Right atrium auricular region (tissue), 2 donors: ENCODE results near the gene RHBDD2. TPM values are rescaled to one million over a fixed set of nuclear protein-coding genes. Genes with fewer than 3 reads are reported as not detected.
A peak's percentile ranks its signal among the peaks of the same experiment; 100 is the strongest.
"Not testable (repeated sequence)": the region's sequence is repeated elsewhere in the genome, so short reads cannot be mapped to it uniquely, and the experiment has no call there.

Experiments
- DNase-seq: peaks from one replicate; pipeline ENCODE4 v3.0.0-alpha.2; 2019; ENCODE audit warnings: low spot score
- H3K27ac ChIP-seq, 2 donors: fragments of 200-600 bp; sonication (generic); 1 replicate in 1 of 2; 2 replicates in 1 of 2; pipeline ENCODE4 v1.5.1; 2016 to 2019
- H3K27me3 ChIP-seq, 2 donors: fragments of 200-600 bp; sonication (generic); one replicate each; pipeline versions ENCODE4 v1.5.1 to v1.6.0; 2017 to 2019
- H3K36me3 ChIP-seq: fragments of 200-600 bp; sonication (generic); one replicate; pipeline ENCODE4 v1.5.1; 2016
- H3K4me1 ChIP-seq, 2 donors: fragments of 200-600 bp; sonication (generic); one replicate each; pipeline versions ENCODE4 v1.5.1 to v1.6.0; 2017 to 2019
- H3K4me3 ChIP-seq, 2 donors: fragments of 200-600 bp; sonication (generic); 1 replicate in 1 of 2; 2 replicates in 1 of 2; pipeline ENCODE4 v1.5.1; 2017 to 2019; ENCODE audit warnings: mild to moderate bottlenecking in 1 of 2, moderate library complexity in 1 of 2
- H3K9me3 ChIP-seq, 2 donors: fragments of 200-600 bp; sonication (generic); one replicate each; pipeline ENCODE4 v1.5.1; 2019
- total RNA-seq, 2 donors: library from RNA; depleted of rRNA; stranded (reverse); fragments of >200 nt; gene quantifications; one replicate each; pipeline ENCODE4 v1.1.0, GENCODE V29; 2016
- TF ChIP-seq, protein P1 (sequence below), 2 donors: fragments of 200-600 bp; sonication (generic); IDR thresholded peaks; one replicate each; pipeline ENCODE4 v1.5.1; 2019; ENCODE audit warnings: antibody characterized with exemption in 2 of 2

RHBDD2 gene
- total RNA-seq, 2 donors from 2014 or later: 43.5 to 60.0 TPM

DNA sequence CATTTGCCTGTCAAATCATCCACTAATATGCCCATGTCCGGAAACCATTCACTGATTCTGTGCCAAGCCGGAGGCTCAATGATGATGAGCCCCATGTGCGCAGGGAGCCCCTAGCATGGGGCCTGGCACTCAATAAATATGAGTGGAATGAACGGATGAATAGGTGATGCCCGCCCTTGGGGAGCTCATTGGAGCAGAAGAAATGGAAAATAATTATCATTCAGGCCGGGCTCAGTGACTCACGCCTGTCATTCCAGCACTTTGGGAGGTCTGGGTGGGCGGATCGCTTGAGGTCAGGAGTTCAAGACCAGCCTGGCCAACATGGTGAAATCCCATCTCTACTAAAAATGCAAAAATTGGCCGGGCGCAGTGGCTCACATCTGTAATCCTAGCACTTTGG, 11.0 kb downstream of the RHBDD2 start:
- DNase-seq: no peak
- Histone ChIP-seq H3K4me3 (no peak overlapping the region), H3K36me3 (peaks cover 31% of the 10 kb centered on the region), H3K9me3 (no peaks in the 10 kb centered on the region), H3K4me1 (peaks cover 0 to 6% of the 10 kb centered on the region in 2 donors), H3K27ac (no peak overlapping the region), H3K27me3 (no peaks in the 10 kb centered on the region)
- TF ChIP-seq, protein P1, sequence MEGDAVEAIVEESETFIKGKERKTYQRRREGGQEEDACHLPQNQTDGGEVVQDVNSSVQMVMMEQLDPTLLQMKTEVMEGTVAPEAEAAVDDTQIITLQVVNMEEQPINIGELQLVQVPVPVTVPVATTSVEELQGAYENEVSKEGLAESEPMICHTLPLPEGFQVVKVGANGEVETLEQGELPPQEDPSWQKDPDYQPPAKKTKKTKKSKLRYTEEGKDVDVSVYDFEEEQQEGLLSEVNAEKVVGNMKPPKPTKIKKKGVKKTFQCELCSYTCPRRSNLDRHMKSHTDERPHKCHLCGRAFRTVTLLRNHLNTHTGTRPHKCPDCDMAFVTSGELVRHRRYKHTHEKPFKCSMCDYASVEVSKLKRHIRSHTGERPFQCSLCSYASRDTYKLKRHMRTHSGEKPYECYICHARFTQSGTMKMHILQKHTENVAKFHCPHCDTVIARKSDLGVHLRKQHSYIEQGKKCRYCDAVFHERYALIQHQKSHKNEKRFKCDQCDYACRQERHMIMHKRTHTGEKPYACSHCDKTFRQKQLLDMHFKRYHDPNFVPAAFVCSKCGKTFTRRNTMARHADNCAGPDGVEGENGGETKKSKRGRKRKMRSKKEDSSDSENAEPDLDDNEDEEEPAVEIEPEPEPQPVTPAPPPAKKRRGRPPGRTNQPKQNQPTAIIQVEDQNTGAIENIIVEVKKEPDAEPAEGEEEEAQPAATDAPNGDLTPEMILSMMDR (IDR thresholded peaks at IDR 0.05): no peak

DNA sequence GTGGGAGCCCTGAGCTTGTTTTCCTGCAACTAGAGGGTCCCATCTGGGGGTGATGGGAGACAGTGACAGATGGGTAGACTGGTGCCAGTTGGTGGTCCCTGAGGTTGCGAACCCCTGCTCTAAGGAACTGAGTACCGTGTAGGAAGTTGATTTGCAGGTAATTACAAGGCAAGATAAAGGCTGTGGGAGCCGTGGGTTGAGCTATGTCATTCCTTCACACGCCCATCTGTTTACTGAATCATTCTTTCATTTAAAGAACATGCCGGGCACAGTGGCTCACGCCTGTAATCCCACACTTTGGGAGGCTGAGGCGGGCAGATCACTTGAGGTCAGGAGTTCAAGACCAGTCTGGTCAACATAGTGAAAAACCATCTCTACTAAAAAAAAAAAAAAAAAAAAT, 12.4 kb downstream of the RHBDD2 start:
- not testable (repeated sequence) for H3K4me1 ChIP-seq, H3K27ac ChIP-seq, H3K9me3 ChIP-seq, H3K4me3 ChIP-seq, H3K27me3 ChIP-seq, DNase-seq
- peaks cover 19% of the 10 kb centered on the region for H3K36me3 ChIP-seq

DNA sequence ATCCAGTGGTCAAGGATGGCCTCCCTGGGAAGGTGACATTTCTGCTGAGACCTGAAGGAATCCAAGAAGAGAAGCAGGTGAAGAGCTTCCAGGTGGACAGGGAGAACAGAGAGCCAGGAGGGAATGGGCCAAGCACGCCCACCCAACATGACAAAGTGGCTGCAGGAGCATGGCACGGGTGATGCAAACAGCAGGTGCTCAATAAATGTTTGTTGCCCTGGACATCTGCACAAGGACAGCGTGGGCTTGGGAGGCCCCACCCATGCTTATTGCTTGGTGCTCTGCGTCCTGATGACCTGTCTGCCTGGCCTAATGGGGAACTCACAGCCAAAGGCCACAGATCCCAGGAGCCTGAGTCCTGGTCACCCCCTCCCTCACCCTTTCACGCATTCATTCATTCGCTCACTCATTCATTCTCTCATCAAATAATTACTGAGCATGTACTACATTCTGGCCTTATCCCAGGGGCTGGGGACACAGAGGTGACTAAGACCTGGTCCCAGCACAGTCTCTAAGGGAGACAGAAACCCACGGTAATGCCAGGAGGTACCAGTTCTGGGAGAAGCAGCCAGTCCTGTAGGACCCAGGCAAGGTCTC, 13.1 kb downstream of the RHBDD2 start:
- peaks cover 0 to 6% of the 10 kb centered on the region in 2 donors for H3K4me1 ChIP-seq
- H3K4me3 ChIP-seq: no peak overlapping the region
- H3K9me3 ChIP-seq: no peaks in the 10 kb centered on the region
- H3K36me3 ChIP-seq: peaks cover 13% of the 10 kb centered on the region
- TF ChIP-seq, protein P1 (IDR thresholded peaks at IDR 0.05): no peak
- no peak for DNase-seq
- no peak overlapping the region for H3K27ac ChIP-seq
- no peaks in the 10 kb centered on the region for H3K27me3 ChIP-seq

DNA sequence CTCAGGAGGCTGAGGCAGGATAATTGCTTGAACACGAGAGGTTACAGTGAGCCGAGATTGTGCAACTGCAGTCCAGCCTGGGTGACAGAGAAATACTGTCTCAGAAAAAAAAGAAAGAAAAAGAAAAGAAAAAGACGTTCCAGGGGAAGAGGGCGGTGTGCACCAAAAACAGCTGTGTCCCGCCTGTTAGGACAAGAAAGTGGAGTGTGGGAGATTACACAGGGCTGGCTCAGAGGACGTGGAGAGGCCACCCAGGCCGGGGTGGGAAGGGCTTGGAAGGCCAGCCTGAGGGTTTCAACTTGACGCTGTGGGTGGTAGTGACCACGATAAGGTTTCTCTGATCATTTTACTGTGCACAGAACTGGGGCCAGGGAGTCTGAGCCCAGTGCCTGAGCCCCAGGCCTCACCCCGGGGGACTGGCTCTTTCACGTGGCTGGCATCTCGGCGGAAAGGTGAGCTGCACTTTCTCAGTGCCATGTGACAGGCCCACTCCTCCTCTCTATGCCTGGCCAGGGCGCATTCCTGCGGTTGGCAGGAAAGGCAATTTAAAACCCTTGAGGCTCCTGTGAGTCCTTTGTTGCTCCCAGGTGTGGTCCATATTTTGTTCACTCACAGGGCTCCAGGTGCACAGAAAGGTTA, 13.9 kb downstream of the RHBDD2 start:
- H3K4me3 ChIP-seq: no peak overlapping the region
- peaks cover 0 to 6% of the 10 kb centered on the region in 2 donors for H3K4me1 ChIP-seq
- H3K27ac ChIP-seq: no peak overlapping the region
- TF ChIP-seq, protein P1 (IDR thresholded peaks at IDR 0.05): no peak
- H3K27me3 ChIP-seq: no peaks in the 10 kb centered on the region
- no peaks in the 10 kb centered on the region for H3K9me3 ChIP-seq
- H3K36me3 ChIP-seq: peaks cover 10% of the 10 kb centered on the region
- peak; percentile 81 for DNase-seq

DNA sequence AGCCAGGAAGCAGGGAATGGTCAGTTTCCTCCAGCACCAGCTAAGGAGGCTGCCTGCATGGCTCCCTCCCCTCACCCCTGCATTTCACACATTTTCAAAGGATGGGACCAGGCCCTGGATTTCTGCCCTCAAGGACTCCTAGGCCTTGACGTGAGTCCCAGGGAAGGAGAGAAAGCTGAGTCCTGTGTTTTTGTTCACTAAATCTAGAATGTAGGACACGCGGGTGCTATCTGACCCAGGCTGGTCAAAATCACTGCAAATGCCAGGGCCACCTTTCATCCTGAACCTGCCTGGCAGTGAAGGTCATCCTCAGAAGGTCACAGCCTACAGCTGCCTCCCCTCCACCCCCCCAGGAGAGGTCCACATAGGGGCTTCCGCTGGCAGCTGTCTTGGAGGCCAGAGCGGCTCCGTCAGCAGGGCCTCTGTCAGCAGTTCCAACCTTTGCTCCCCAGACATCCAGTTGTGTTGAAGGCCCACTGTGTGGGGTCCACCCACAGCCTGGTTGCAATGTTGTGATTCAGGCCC, 18.0 kb downstream of the RHBDD2 start:
- no peak overlapping the region for H3K4me3 ChIP-seq
- no peaks in the 10 kb centered on the region for H3K4me1 ChIP-seq
- H3K36me3 ChIP-seq: no peaks in the 10 kb centered on the region
- H3K9me3 ChIP-seq: no peaks in the 10 kb centered on the region
- TF ChIP-seq, protein P1 (IDR thresholded peaks at IDR 0.05): no peak
- H3K27me3 ChIP-seq: no peaks in the 10 kb centered on the region
- no peak overlapping the region for H3K27ac ChIP-seq
- no peak for DNase-seq

DNA sequence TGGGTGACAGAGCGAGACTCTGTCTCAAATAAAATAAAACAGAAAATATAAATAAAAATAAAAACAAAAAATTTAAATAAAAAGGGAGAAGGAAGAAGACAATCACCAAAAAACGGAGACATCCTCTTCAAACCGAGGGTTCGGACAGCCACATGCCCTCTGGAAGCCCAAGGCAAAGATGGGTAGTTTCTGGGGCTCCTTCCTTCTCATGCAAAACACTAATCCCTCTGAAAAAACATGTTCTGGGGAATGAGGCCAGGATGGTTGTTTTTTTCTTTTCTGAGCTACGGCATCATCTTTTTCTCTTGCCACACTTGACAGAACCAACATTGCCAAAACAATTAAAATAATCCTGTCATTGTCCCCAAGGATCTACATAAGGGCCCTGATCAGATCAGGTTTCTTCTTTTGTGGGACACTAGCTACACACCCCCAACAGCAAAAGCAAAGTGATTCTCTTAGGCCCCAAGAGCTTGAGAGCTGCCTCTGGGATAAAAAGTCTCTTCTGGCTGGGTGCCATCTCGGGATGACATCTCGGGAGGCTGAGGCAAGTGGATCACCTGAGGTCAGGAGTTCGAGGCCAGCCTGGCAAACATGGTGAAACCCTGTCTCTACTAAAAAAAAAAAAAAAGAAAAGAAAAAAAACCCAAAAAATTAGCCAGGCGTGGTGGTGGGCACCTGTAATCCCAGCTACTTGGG, 21.9 kb downstream of the RHBDD2 start:
- H3K9me3 ChIP-seq: no peaks in the 10 kb centered on the region
- no peaks in the 10 kb centered on the region for H3K27me3 ChIP-seq
- H3K36me3 ChIP-seq: no peaks in the 10 kb centered on the region
- DNase-seq: no peak
- H3K27ac ChIP-seq: no peak overlapping the region
- no peaks in the 10 kb centered on the region for H3K4me1 ChIP-seq
- no peak overlapping the region for H3K4me3 ChIP-seq
- TF ChIP-seq, protein P1 (IDR thresholded peaks at IDR 0.05): no peak
